AG04449 (cell line): Measurements from ENCODE around the gene NCAPD3.

Experiments
- CTCF ChIA-PET: fragments of 350-600 bp; formaldehyde crosslinking; extraction: SDS; loops from one replicate; lab custom pipeline; 2021; ENCODE audit warnings: antibody characterized with exemption; lab: Yijun Ruan, JAX
- POLR2A ChIA-PET: fragments of 400-600, 350-600 bp; formaldehyde crosslinking; extraction: SDS; loops from one replicate; lab custom pipeline; 2020; ENCODE audit warnings: antibody characterized with exemption, inconsistent platforms; lab: Yijun Ruan, JAX
- DNase-seq: peaks from one replicate; pipeline ENCODE4 v3.0.0-alpha.2; 2010; ENCODE audit warnings: low read depth, low spot score
- H3K4me3 ChIP-seq: 2 replicates; pipeline ENCODE4 v1.5.1; 2011; ENCODE audit warnings: low read depth, mild to moderate bottlenecking, control low read depth, low read length
- CTCF ChIP-seq: IDR thresholded peaks from one replicate; pipeline ENCODE4 v1.5.1; 2011; ENCODE audit warnings: mild to moderate bottlenecking, moderate library complexity, low read length, control low read depth, inconsistent platforms; ENCODE audit not compliant: insufficient read depth; ENCODE audit errors: missing control alignments

NCAPD3 gene

GRCh38 chr11:134242376-134242775, 18.6 kb upstream of the NCAPD3 start:
- H3K4me3 ChIP-seq, result no peak overlapping the region
- ChIA-PET POLR2A (no interaction called here), CTCF (interaction anchor here (0.9 kb wide), 1 partner anchor 9 kb away, joined by 3 read pairs; no protein-coding TSS in a partner anchor)
- TF ChIP-seq CTCF, result no peak
- no peak for DNase-seq

GRCh38 chr11:134240592-134240991, 16.8 kb upstream of the NCAPD3 start:
- DNase-seq, result no peak
- POLR2A ChIA-PET, result no interaction called here
- no peak for TF ChIP-seq CTCF
- CTCF ChIA-PET, result interaction anchor here (1.0 kb wide), 1 partner anchor 9 kb away, joined by 4 read pairs; no protein-coding TSS in a partner anchor
- H3K4me3 ChIP-seq, result no peak overlapping the region

GRCh38 chr11:134238956-134239355, 15.2 kb upstream of the NCAPD3 start:
- TF ChIP-seq CTCF, result no peak
- CTCF ChIA-PET, result interaction anchor here (0.8 to 1.5 kb wide), 6 partner anchors 9 to 189 kb away, joined by 3 to 5 read pairs (median 3); partner anchors contain the start of gene VPS26B
- no peak overlapping the region for H3K4me3 ChIP-seq
- POLR2A ChIA-PET, result no interaction called here
- no peak for DNase-seq

- no peak for DNase-seq
- no peak for TF ChIP-seq CTCF
- H3K4me3 ChIP-seq, result no peak overlapping the region
- POLR2A ChIA-PET, result no interaction called here
- CTCF ChIA-PET, result interaction anchor here (0.8 to 2.0 kb wide), 2 partner anchors 19 to 24 kb away, joined by 3 to 7 read pairs; no protein-coding TSS in a partner anchor
Observed at GRCh38 chr11:134237557-134237922, 13.8 kb upstream of the NCAPD3 start.

GRCh38 chr11:134236834-134237556, 13.2 kb upstream of the NCAPD3 start:
- ChIA-PET CTCF (interaction anchor here (0.8 to 2.0 kb wide), 2 partner anchors 20 to 25 kb away, joined by 3 to 7 read pairs; no protein-coding TSS in a partner anchor), POLR2A (no interaction called here)
- DNase-seq, result no peak
- TF ChIP-seq CTCF, result no peak
- no peak overlapping the region for H3K4me3 ChIP-seq

GRCh38 chr11:134235399-134235798, 11.6 kb upstream of the NCAPD3 start:
- TF ChIP-seq CTCF, result no peak
- POLR2A ChIA-PET, result no interaction called here
- CTCF ChIA-PET, result interaction anchor here (0.8 to 2.0 kb wide), 2 partner anchors 8 to 9 kb away, joined by 3 to 7 read pairs; no protein-coding TSS in a partner anchor

More at GRCh38 chr11:134235399-134235798, 11.6 kb upstream of the NCAPD3 start:
- DNase-seq, result no peak
- H3K4me3 ChIP-seq, result no peak overlapping the region
